ENCODE results near the gene ZNHIT6. TPM values are rescaled to one million over a fixed set of nuclear protein-coding genes. Genes with fewer than 3 reads are reported as not detected.

Gene ZNHIT6
- total and polyA plus RNA-seq, 2 of the 8 experiments (the other 6 are each of a cell fraction or from before 2014, with no cell fraction given): 5.9 to 17.2 TPM

DNA sequence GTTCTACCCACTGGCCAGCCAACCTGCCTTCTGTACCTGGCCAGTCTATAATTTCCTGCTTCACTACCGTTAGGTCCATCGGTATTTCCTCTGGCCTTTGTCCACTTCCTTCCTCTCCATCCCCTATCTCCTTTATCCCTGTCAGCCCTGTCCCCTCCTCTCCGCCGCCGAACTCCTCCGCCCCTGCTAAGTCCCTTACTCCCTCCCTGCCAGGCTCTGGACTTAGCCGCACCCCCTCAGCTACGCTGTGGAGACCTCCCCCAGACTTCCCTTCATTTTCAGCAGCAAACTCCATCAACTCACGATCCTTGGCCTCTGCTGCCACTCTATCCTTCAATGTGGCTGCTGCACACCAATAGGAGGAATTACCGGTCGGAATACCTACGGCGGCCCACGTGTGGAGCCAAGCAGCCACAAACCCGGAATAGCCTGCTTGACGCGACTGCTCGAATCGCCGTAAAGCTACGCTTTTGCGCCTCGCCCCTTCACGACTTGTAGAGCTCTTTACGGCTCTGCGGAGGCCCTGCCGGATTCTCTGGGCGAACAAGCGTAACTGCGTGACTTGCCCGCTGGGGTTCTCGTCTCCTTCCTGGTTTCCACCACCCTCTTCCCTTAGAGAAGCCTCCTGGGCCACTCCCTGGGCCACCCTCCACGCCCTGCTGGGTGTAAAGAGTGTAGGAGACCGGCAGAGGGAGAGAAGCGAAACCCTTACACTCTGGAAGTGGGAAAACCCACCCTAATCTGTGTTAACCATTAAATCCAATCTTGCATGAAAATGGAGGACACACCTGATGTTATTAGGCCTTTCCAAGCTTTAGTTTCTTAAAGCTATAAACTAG, at the start of gene ZNHIT6 (continued):
- TF ChIP-seq, protein P1, sequence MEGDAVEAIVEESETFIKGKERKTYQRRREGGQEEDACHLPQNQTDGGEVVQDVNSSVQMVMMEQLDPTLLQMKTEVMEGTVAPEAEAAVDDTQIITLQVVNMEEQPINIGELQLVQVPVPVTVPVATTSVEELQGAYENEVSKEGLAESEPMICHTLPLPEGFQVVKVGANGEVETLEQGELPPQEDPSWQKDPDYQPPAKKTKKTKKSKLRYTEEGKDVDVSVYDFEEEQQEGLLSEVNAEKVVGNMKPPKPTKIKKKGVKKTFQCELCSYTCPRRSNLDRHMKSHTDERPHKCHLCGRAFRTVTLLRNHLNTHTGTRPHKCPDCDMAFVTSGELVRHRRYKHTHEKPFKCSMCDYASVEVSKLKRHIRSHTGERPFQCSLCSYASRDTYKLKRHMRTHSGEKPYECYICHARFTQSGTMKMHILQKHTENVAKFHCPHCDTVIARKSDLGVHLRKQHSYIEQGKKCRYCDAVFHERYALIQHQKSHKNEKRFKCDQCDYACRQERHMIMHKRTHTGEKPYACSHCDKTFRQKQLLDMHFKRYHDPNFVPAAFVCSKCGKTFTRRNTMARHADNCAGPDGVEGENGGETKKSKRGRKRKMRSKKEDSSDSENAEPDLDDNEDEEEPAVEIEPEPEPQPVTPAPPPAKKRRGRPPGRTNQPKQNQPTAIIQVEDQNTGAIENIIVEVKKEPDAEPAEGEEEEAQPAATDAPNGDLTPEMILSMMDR (IDR thresholded peaks at IDR 0.05; ENCODE audit: control extremely low read depth in 1 of 3, insufficient read depth in 1 of 3, low read depth in 1 of 3, low read length in 3 of 3): peak in 2 of 3 experiments; percentile 39 to 47; a peak in 3 of 4 replicates
- TF ChIP-seq CTBP2 (IDR thresholded peaks at IDR 0.05; ENCODE audit: borderline replicate concordance, insufficient read depth, insufficient read length, low read length) (peak; percentile 72), SP4 (IDR thresholded peaks at IDR 0.05; ENCODE audit: low read length) (no peak), HDAC2 (IDR thresholded peaks at IDR 0.05; ENCODE audit: borderline replicate concordance in 1 of 2, low read depth in 2 of 2, low read length in 2 of 2) (no peak; a peak in 1 of 4 replicates), RAD21 (IDR thresholded peaks at IDR 0.05 in 1 of 2, conservative IDR thresholded peaks at IDR 0.05 in 1 of 2; ENCODE audit: low read depth in 2 of 2, low read length in 2 of 2) (peak; percentile 18 to 29; a peak in 3 of 4 replicates), POLR2AphosphoS5 (IDR thresholded peaks at IDR 0.05; ENCODE audit: low read depth, low read length) (peak; percentile 65; the same call in 1 of the 2 replicates), CREB1 (IDR thresholded peaks at IDR 0.05) (peak; percentile 80), TAF1 (IDR thresholded peaks at IDR 0.05; ENCODE audit: low read depth, low read length) (peak; percentile 84), CBX8 (IDR thresholded peaks at IDR 0.05; ENCODE audit: borderline replicate concordance, low read depth, low read length) (no peak), BACH1 (IDR thresholded peaks at IDR 0.05; ENCODE audit: low read length) (no peak), TCF12 (IDR thresholded peaks at IDR 0.05; ENCODE audit: low read depth, low read length) (no peak), TEAD4 (IDR thresholded peaks at IDR 0.05; ENCODE audit: low read depth, low read length) (peak; percentile 37; the same call in 1 of the 2 replicates)
